GM18520 (cell line): ENCODE measurements around the gene SH2D3A.
"Not testable (repeated sequence)": the region's sequence is repeated elsewhere in the genome, so short reads cannot be mapped to it uniquely, and the experiment has no call there.

Experiments used
- ATAC-seq: cut with Tn5 transposase; IDR thresholded peaks from one replicate; pipeline ENCODE4 v1.9.1; 2021; ENCODE audit not compliant: unreplicated experiment

Gene SH2D3A

GRCh38 chr19:6761053-6761676 is 6.1 kb downstream of the SH2D3A start:
- ATAC-seq: no peak

DNA sequence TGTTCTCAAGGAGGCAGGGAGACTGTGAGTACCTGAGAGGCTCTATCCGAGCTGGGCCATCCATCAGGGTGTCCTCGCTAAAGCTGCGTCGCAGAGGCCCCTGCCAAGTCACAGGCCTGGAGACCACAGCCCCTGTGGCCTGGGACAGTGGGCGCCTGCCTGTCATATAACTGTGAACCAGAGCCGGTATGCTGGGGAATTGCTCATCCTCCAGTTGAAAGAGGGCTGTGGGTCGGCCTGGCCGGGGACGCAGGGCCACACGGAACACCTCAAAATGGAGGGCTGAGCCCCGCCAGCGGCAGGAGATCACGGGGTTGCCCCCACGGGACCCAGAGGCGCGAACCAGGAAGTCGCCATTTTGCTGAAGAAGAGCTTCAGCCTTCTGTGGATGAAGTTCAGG is 6.6 kb downstream of the SH2D3A start:
- ATAC-seq: no peak

DNA sequence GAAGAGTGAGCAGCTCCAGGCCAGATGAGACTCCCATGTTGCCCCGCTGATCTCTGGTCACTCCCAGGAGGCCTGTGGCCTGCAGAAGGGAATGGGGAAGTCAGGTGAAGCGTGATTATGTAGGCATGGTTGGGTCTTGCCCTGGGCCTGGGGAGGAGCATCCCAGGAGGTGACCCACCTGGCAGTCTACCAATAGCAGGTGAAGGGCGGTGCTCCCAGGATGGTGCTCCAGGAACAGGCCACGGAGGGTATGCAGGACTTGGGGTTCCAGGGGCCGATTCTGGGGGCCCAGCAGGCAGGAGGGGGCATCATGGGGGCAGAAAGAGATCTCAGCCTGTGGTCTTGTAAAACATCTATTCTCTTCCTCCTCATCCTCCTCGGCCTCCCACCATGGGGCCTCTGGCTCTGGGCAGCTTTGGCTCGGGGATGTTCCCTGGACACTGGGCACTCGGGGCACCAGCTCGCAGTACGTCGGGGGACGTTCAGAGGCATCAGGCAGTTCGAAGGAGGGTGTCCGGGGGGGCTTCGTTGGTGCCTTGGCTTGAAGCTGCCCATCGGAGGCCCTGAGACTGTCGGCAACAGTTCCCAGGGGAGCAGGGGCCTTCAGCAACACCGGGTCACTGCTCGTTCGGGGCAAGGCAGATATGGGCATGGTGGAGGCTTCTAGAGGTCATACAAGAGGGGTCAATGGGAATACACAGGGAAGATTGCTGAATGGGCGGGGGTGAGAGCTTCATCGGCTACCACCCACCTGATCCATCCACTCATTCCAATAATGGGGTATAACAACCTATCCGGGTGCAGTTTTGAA is 12.4 kb downstream of the SH2D3A start:
- no peak for ATAC-seq

DNA sequence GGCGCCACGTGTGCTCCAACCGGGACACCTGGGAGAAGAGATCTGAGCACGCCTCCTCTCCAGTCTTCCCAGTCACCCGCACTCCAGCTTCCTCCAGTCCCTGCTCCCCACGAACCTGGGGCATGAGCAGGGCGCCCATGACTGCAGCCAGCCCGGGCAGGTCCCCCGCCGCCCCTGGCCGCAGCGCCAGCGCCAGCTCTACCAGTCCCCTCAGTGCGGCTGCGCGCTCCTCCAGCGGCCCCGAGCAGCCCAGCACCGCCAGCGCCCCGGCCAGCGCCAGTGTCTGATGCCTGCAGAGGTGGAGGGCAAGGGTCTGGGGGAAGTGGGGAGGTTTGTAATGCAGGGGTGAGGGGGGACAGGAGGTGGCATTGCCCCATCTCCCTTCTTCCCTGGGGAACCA is 13.1 kb downstream of the SH2D3A start:
- ATAC-seq: no peak

DNA sequence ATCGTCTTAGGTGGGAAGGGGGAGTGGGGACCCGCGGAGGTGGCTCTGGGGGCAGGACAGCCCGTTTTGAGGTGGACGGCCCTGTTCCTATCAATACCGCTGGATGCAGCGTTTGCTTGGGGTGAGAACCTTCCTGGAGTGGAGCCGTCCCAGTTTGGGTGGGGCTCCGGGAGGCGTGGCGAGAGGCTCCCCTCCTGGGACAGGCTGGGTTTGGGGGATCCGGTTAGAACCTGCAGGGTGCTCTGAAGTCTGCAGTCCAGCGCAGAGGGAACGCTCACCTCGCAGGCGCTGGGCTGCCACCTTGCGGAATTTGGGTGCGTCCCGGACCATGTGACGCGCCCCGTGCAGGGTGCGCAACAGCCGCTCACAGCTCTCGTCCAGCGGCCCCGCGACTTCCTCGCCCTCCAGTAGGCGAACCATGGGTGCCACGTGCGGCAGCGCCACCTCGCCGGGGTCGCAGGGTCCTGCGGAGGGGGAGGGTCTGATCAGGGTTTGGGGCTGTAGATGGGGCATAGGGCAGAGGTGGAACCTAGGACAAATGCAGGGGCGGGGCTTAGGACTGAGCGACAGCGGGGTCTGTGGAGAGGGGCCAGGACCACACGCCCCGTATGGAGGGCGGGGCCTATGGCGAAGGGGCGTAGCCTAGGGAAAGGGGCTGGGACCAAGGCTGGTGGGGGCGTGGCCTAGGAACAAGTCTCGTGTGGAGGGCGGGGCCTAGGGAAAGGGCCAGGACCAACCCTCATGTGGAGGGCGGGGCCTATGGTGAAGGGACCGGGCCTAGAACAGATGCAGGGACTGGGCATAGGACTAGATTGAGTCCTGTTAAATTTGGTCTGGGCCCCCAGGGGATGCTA is 13.8 kb downstream of the SH2D3A start:
- ATAC-seq: peak; percentile 51

- no peak for ATAC-seq
These were observed 14.7 kb downstream of the SH2D3A start for GRCh38 chr19:6752256-6753177.

DNA sequence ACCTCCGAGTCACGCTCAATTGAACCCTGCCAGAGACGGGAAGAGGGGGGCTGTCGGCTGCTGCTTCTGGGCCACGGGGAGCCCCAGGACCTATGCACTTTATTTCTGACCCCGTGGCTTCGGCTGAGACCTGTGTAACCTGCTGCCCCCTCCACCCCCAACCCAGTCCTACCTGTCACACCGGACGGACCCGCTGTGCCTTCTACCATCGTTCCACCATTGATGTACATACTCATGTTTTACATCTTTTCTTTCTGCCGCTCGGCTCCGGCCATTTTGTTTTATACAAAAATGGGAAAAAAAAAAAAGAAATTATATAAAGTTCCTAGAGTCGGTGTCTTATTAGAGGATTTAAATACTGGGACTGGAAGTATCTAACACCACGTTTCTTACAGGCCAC is 16.0 kb downstream of the SH2D3A start:
- no peak for ATAC-seq

DNA sequence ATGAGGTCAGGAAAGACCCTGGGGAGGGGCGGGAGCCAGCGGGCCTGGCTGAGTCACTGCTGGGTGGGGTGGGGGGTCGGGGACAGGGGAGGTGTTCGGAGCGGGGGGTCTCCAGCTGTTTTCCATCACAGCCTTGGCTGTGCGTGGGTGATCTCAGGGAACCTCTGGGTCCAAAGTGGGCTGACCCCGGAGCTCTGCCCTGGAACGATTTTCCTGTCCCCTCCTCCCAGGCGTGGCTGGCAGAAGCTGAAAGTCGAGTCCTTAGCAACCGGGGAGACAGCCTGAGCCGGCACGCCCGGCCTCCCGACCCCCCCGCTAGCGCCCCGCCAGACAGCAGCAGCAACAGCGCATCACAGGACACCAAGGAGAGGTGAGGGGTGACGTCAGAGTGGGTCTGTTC is 17.2 kb downstream of the SH2D3A start:
- ATAC-seq: no peak

DNA sequence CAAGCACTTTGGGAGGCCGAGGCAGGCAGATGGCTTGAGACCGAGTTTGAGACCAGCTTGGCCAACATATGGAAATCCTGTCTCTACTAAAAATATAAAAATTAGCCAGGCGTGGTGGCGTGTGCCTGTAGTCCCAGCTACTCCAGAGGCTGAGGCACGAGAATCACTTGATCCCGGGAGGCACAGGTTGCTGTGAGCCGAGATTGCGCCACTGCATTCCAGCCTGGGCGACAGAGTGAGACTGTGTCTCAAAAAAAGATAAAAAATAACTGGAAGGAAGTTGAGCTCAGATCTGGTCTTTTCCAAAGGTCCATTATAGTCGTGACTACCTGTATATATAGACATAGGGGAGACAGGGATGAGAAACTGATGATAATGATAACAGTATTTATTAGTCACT is 18.7 kb downstream of the SH2D3A start:
- not testable (repeated sequence) for ATAC-seq

DNA sequence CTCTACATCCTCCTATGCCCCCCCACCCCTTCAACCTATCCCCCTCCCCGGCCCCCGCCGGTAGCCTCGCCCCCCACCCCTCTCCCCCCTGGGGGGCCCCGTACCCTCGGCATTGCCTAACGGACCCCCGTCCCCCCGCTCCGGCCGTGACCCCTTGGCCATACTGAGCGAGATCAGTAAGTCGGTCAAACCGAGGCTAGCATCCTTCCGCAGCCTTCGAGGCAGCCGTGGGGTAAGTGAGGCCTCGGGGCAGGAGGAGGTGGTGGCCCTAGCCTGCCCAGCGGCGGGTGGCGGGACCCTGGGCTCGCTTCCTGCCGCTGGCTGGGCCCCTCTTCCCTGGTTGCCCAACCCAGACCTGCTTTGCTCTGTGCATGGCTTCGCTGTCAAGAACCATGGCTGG is 21.3 kb downstream of the SH2D3A start:
- no peak for ATAC-seq

GRCh38 chr19:6744381-6745301 is 22.6 kb downstream of the SH2D3A start:
- ATAC-seq: no peak

DNA sequence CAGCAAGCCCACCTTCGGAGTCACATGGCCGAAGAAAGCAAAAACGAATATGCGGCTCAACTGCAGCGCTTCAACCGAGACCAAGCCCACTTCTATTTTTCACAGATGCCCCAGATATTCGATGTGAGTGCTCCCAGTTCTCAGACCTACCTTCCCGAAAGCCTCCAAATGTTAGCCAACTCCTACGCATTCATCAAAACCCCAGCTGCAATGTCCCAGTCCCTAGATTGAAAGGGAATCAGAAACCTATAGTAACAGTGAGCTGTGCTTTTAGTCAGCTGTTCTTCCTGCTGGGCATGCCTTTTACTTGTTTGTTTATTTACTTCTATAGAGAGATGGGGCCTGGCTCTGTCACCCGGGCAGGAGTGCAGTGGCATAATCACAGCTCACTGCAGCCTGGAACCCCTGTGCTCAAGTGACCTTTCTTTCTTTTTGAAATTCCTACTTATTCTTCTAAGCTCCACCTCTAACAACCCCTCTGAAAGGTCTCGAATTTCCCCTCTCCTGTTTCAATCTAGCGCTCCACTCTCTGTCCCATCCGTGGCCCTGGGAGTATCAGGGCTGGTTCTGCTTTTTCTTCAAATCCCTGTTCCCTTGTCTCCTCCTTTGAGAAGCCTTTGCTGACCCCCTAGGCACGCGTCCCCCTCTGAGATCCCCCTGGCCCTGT is 23.4 kb downstream of the SH2D3A start:
- no peak for ATAC-seq

- ATAC-seq: no peak
These were observed 24.2 kb downstream of the SH2D3A start for GRCh38 chr19:6743066-6743465.

- ATAC-seq: no peak
These were observed 26.5 kb downstream of the SH2D3A start for GRCh38 chr19:6740589-6741343.

GRCh38 chr19:6739883-6740588 is 27.2 kb downstream of the SH2D3A start:
- no peak for ATAC-seq

- no peak for ATAC-seq
These were observed 27.8 kb downstream of the SH2D3A start, which contains the start of gene TRIP10 for GRCh38 chr19:6739390-6739882. TSS of gene TRIP10 (plus strand) at chr19:6739680. CDS start at chr19:6739762, 82 bp downstream.

GRCh38 chr19:6738787-6739389 is 28.3 kb downstream of the SH2D3A start:
- ATAC-seq: no peak
